HEK293 (cell line): ENCODE data around the gene JKAMP.

ENCODE experiments used
- CTCF ChIA-PET: fragments of 350-600 bp; formaldehyde crosslinking; extraction: SDS; loops from one replicate; lab custom pipeline; 2021; ENCODE audit warnings: antibody characterized with exemption; lab: Yijun Ruan, JAX
- POLR2A ChIA-PET: fragments of 300-600 bp; formaldehyde crosslinking; extraction: SDS; loops from one replicate; lab custom pipeline; 2020; ENCODE audit warnings: antibody characterized with exemption, inconsistent platforms; lab: Yijun Ruan, JAX
- H3K27ac ChIP-seq: fragments of 200-500 bp; sonication (Bioruptor generic); 2 replicates; pipeline ENCODE4 v1.5.1; 2014; ENCODE audit warnings: low read depth, low read length, control low read depth, inconsistent platforms; ENCODE audit errors: extremely low read depth
- H3K36me3 ChIP-seq, 2 experiments: fragments of 200-500 bp in 1 of 2; sonication (Bioruptor generic) in 1 of 2; 1 replicate in 1 of 2; 2 replicates in 1 of 2; pipeline ENCODE4 v1.5.1; 2014 to 2017; ENCODE audit warnings: inconsistent platforms in 2 of 2, low read length in 2 of 2; ENCODE audit not compliant: control insufficient read depth in 2 of 2, insufficient read depth in 1 of 2
- H3K4me1 ChIP-seq: fragments of 200-500 bp; sonication (Bioruptor generic); 2 replicates; pipeline ENCODE4 v1.5.1; 2014; ENCODE audit warnings: mild to moderate bottlenecking, low read length, inconsistent platforms; ENCODE audit not compliant: control insufficient read depth, insufficient read depth
- H3K4me3 ChIP-seq: 2 replicates; pipeline ENCODE4 v1.5.1; 2011; ENCODE audit warnings: low read depth, mild to moderate bottlenecking, control low read depth, low read length, moderate library complexity
- H3K9me3 ChIP-seq: fragments of 200-500 bp; sonication (Bioruptor generic); 2 replicates; pipeline ENCODE4 v1.5.1; 2014; ENCODE audit warnings: low read depth, low read length, inconsistent platforms; ENCODE audit not compliant: control insufficient read depth, insufficient read depth
- GLIS2 ChIP-seq: fragments of 450-650 bp; formaldehyde crosslinking; IDR thresholded peaks from 2 replicates; pipeline ENCODE4 v1.5.1; 2016; ENCODE audit warnings: missing biosample characterization, missing genetic modification characterization
- HOXA7 ChIP-seq: sonication (generic); formaldehyde crosslinking; IDR thresholded peaks from 2 replicates; pipeline ENCODE4 v1.8.1; 2022; ENCODE audit warnings: missing genetic modification reagents, borderline replicate concordance
- MEIS1 ChIP-seq: sonication (generic); formaldehyde crosslinking; IDR thresholded peaks from 2 replicates; pipeline ENCODE4 v1.8.1; 2022; ENCODE audit warnings: missing genetic modification reagents, mild to moderate bottlenecking, borderline replicate concordance
- PRDM6 ChIP-seq: fragments of 450-650 bp; formaldehyde crosslinking; IDR thresholded peaks from 2 replicates; pipeline ENCODE4 v1.5.1; 2017; ENCODE audit warnings: missing biosample characterization, missing genetic modification characterization
- ZBTB21 ChIP-seq: fragments of 450-650 bp; formaldehyde crosslinking; IDR thresholded peaks from 2 replicates; pipeline ENCODE4 v1.5.1; 2017; ENCODE audit warnings: missing biosample characterization, missing genetic modification characterization
- ZNF16 ChIP-seq: fragments of 450-650 bp; formaldehyde crosslinking; IDR thresholded peaks from 2 replicates; pipeline ENCODE4 v1.5.1; 2016; ENCODE audit warnings: low read depth, missing biosample characterization, missing genetic modification characterization
- ZNF18 ChIP-seq: fragments of 450-650 bp; formaldehyde crosslinking; IDR thresholded peaks from 2 replicates; pipeline ENCODE4 v1.5.1; 2016; ENCODE audit warnings: missing biosample characterization, missing genetic modification characterization
- ZNF324 ChIP-seq: fragments of 450-650 bp; formaldehyde crosslinking; IDR thresholded peaks from 2 replicates; pipeline ENCODE4 v1.5.1; 2016; ENCODE audit warnings: missing biosample characterization, missing genetic modification characterization
- ZNF335 ChIP-seq: fragments of 450-650 bp; formaldehyde crosslinking; conservative IDR thresholded peaks from 2 replicates; pipeline ENCODE4 v1.5.1; 2016; ENCODE audit warnings: missing biosample characterization, missing genetic modification characterization
- ZNF416 ChIP-seq: fragments of 450-650 bp; formaldehyde crosslinking; IDR thresholded peaks from 2 replicates; pipeline ENCODE4 v1.5.1; 2016; ENCODE audit warnings: missing biosample characterization, missing genetic modification characterization
- ZNF510 ChIP-seq: fragments of 450-650 bp; formaldehyde crosslinking; IDR thresholded peaks from 2 replicates; pipeline ENCODE4 v1.5.1; 2018; ENCODE audit warnings: mild to moderate bottlenecking, missing genetic modification characterization, missing biosample characterization; ENCODE audit not compliant: insufficient replicate concordance
- ZNF555 ChIP-seq: fragments of 450-650 bp; formaldehyde crosslinking; conservative IDR thresholded peaks from 2 replicates; pipeline ENCODE4 v1.5.1; 2017; ENCODE audit warnings: missing biosample characterization, mild to moderate bottlenecking, missing genetic modification characterization, inconsistent platforms
- ZNF571 ChIP-seq: fragments of 450-650 bp; formaldehyde crosslinking; IDR thresholded peaks from 2 replicates; pipeline ENCODE4 v1.5.0; 2017; ENCODE audit warnings: missing biosample characterization, missing genetic modification characterization
- ZNF629 ChIP-seq: fragments of 450-650 bp; formaldehyde crosslinking; IDR thresholded peaks from 2 replicates; pipeline ENCODE4 v1.5.1; 2017; ENCODE audit warnings: missing biosample characterization, missing genetic modification characterization
- ZNF785 ChIP-seq: fragments of 450-650 bp; formaldehyde crosslinking; IDR thresholded peaks from 2 replicates; pipeline ENCODE4 v1.5.1; 2016; ENCODE audit warnings: missing biosample characterization, missing genetic modification characterization
- ZNF792 ChIP-seq: fragments of 450-650 bp; formaldehyde crosslinking; IDR thresholded peaks from 2 replicates; pipeline ENCODE4 v1.5.1; 2016; ENCODE audit warnings: missing biosample characterization, missing genetic modification characterization
- ZSCAN23 ChIP-seq: fragments of 450-650 bp; formaldehyde crosslinking; IDR thresholded peaks from 2 replicates; pipeline ENCODE4 v1.5.1; 2016; ENCODE audit warnings: missing biosample characterization, missing genetic modification characterization

The JKAMP gene

GRCh38 chr14:59507752-59508103, 23.4 kb downstream of the JKAMP start (continued):
- TF ChIP-seq ZNF629 (no peak), ZNF18 (tag by site-specific recombination) (no peak), ZNF16 (no peak)

GRCh38 chr14:59509101-59509500, 24.8 kb downstream of the JKAMP start:
- Histone ChIP-seq H3K4me3 (no peak overlapping the region), H3K27ac (no peak overlapping the region), H3K36me3 (peaks cover 0 to 5% of the 10 kb centered on the region in 2 experiments; a peak in 2 of 3 replicates), H3K9me3 (no peaks in the 10 kb centered on the region), H3K4me1 (no peaks in the 10 kb centered on the region; the same call in 1 of the 2 replicates)
- POLR2A ChIA-PET, result no interaction called here
- TF ChIP-seq ZSCAN23 (no peak), ZBTB21 (tag by site-specific recombination) (no peak)
- CTCF ChIA-PET, result interaction anchor here (1.0 to 6.9 kb wide), 4 partner anchors 10 to 389 kb away, joined by 3 to 208 read pairs (median 30); partner anchors contain the start of gene CCDC175

GRCh38 chr14:59510001-59510400, 25.7 kb downstream of the JKAMP start:
- no peaks in the 10 kb centered on the region for H3K36me3 ChIP-seq
- no peak overlapping the region for H3K27ac ChIP-seq
- no peaks in the 10 kb centered on the region for H3K9me3 ChIP-seq
- no peak for TF ChIP-seq GLIS2 (tag by site-specific recombination)
- TF ChIP-seq ZNF785 (tag by site-specific recombination), result no peak
- TF ChIP-seq ZNF555 (tag by site-specific recombination), result no peak
- TF ChIP-seq ZNF335, result no peak
- TF ChIP-seq ZSCAN23, result no peak
- no peak for TF ChIP-seq HOXA7 (CRISPR knock-in tag)
- TF ChIP-seq, all 188 proteins: peak for 0
- H3K4me1 ChIP-seq, result no peaks in the 10 kb centered on the region; the same call in 1 of the 2 replicates
- H3K4me3 ChIP-seq, result no peak overlapping the region
- ChIA-PET CTCF (interaction anchor here (0.6 to 6.9 kb wide), 6 partner anchors 11 to 386 kb away, joined by 3 to 208 read pairs (median 4); partner anchors contain the start of gene CCDC175), POLR2A (no interaction called here)

- H3K36me3 ChIP-seq, result no peaks in the 10 kb centered on the region
- TF ChIP-seq PRDM6 (tag by site-specific recombination) (no peak), MEIS1 (CRISPR knock-in tag) (no peak), ZNF792 (no peak), ZNF571 (tag by site-specific recombination) (no peak), ZNF510 (no peak), ZNF324 (no peak), ZNF416 (no peak)
- no peak overlapping the region for H3K27ac ChIP-seq
- H3K9me3 ChIP-seq, result no peaks in the 10 kb centered on the region
- CTCF ChIA-PET, result interaction anchor here (0.6 to 6.9 kb wide), 6 partner anchors 16 to 387 kb away, joined by 3 to 208 read pairs (median 3); partner anchors contain the start of gene CCDC175
- POLR2A ChIA-PET, result no interaction called here
- H3K4me3 ChIP-seq, result no peak overlapping the region
- no peaks in the 10 kb centered on the region; the same call in 1 of the 2 replicates for H3K4me1 ChIP-seq
Observed at GRCh38 chr14:59510966-59511365, 26.6 kb downstream of the JKAMP start.
